Non-pigmented ciliary epithelial cell (primary cell): ENCODE measurements around the gene SKAP1.
A peak's percentile ranks its signal among the peaks of the same experiment; 100 is the strongest.
"Not testable (repeated sequence)": the region's sequence is repeated elsewhere in the genome, so short reads cannot be mapped to it uniquely, and the experiment has no call there.

Experiments used
- DNase-seq: peaks from one replicate; pipeline ENCODE4 v3.0.0-alpha.2; 2010; ENCODE audit warnings: low read depth

Gene SKAP1

GRCh38 chr17:48412841-48413240 is 17.2 kb downstream of the SKAP1 start:
- no peak for DNase-seq

- not testable (repeated sequence) for DNase-seq
These were observed 19.2 kb downstream of the SKAP1 start for GRCh38 chr17:48410821-48411220.

GRCh38 chr17:48409607-48410006 is 20.4 kb downstream of the SKAP1 start:
- no peak for DNase-seq

- DNase-seq, result no peak
These were observed 23.0 kb downstream of the SKAP1 start for GRCh38 chr17:48406936-48407567.

- no peak for DNase-seq
These were observed 35.2 kb downstream of the SKAP1 start for GRCh38 chr17:48394821-48395220.

- DNase-seq, result no peak
These were observed 36.7 kb downstream of the SKAP1 start for GRCh38 chr17:48393283-48393682.

- no peak for DNase-seq
These were observed 37.2 kb downstream of the SKAP1 start for GRCh38 chr17:48392857-48393256.

GRCh38 chr17:48391444-48391843 is 38.6 kb downstream of the SKAP1 start:
- no peak for DNase-seq

GRCh38 chr17:48389903-48390302 is 40.1 kb downstream of the SKAP1 start:
- no peak for DNase-seq

GRCh38 chr17:48388955-48389743 is 40.9 kb downstream of the SKAP1 start:
- DNase-seq, result no peak

GRCh38 chr17:48386826-48387225 is 43.2 kb downstream of the SKAP1 start:
- DNase-seq, result no peak

- DNase-seq, result no peak
These were observed 44.7 kb downstream of the SKAP1 start for GRCh38 chr17:48385319-48385718.

GRCh38 chr17:48384164-48384563 is 45.9 kb downstream of the SKAP1 start:
- no peak for DNase-seq

- no peak for DNase-seq
These were observed 47.0 kb downstream of the SKAP1 start for GRCh38 chr17:48382989-48383388.

GRCh38 chr17:48378708-48379392 is 51.2 kb downstream of the SKAP1 start:
- DNase-seq, result no peak

- DNase-seq, result no peak
These were observed 51.8 kb downstream of the SKAP1 start for GRCh38 chr17:48378238-48378637.

GRCh38 chr17:48376682-48377325 is 53.2 kb downstream of the SKAP1 start:
- no peak for DNase-seq

GRCh38 chr17:48375356-48375755 is 54.7 kb downstream of the SKAP1 start:
- DNase-seq, result peak; percentile 46

- DNase-seq, result no peak
These were observed 55.3 kb downstream of the SKAP1 start for GRCh38 chr17:48374650-48375230.

- DNase-seq, result no peak
These were observed 56.1 kb downstream of the SKAP1 start for GRCh38 chr17:48373883-48374282.

- DNase-seq, result no peak
These were observed 56.7 kb downstream of the SKAP1 start for GRCh38 chr17:48373130-48373830.

GRCh38 chr17:48368967-48369366 is 61.0 kb downstream of the SKAP1 start:
- not testable (repeated sequence) for DNase-seq
